Measurements from ENCODE around the gene ATP11B. TPM values are rescaled to one million over a fixed set of nuclear protein-coding genes. Genes with fewer than 3 reads are reported as not detected.

ATP11B gene
- total and polyA plus RNA-seq, 9 of the 15 experiments (the other 6 are each of a cell fraction or from before 2014, with no cell fraction given), result 11.9 to 68.7 (median 41.8) TPM

- TF ChIP-seq MEF2A (IDR thresholded peaks at IDR 0.05; ENCODE audit: control insufficient read depth, low read depth, low read length) (peak; percentile 79), STAT5B (CRISPR knock-in tag; IDR thresholded peaks at IDR 0.05) (no peak), KDM4B (IDR thresholded peaks at IDR 0.05; ENCODE audit: borderline replicate concordance in 2 of 2, low read depth in 1 of 2) (no peak), ZMIZ1 (IDR thresholded peaks at IDR 0.05; ENCODE audit: low read depth in 2 of 2, low read length in 2 of 2) (peak in 1 of 2 experiments; percentile 71; a peak in 2 of 4 replicates), HDAC1 (IDR thresholded peaks at IDR 0.05) (peak in 1 of 2 experiments; percentile 85; a peak in 3 of 4 replicates), SMAD3 (CRISPR knock-in tag; conservative IDR thresholded peaks at IDR 0.05) (no peak), PKNOX1 (IDR thresholded peaks at IDR 0.05) (peak; percentile 84), PTTG1 (tag; IDR thresholded peaks at IDR 0.05; ENCODE audit: low read depth) (no peak), CHCHD3 (CRISPR knock-in tag; IDR thresholded peaks at IDR 0.05) (no peak), EGR1 (conservative IDR thresholded peaks at IDR 0.05) (no peak), MECOM (CRISPR knock-in tag; IDR thresholded peaks at IDR 0.05) (0 out of 2 replicates have a peak, but pooled peaks have one; percentile 22), THRA (IDR thresholded peaks at IDR 0.05) (no peak), MYBL2 (IDR thresholded peaks at IDR 0.05; ENCODE audit: low read depth) (peak; percentile 65), MYBL2 (CRISPR knock-in tag; IDR thresholded peaks at IDR 0.05; ENCODE audit: borderline replicate concordance) (no peak), TAL1 (IDR thresholded peaks at IDR 0.05) (peak; percentile 89), ZEB2 (IDR thresholded peaks at IDR 0.05) (no peak), THAP7 (CRISPR knock-in tag; IDR thresholded peaks at IDR 0.05) (no peak), USF2 (CRISPR knock-in tag; IDR thresholded peaks at IDR 0.05) (no peak), NUFIP1 (IDR thresholded peaks at IDR 0.05; ENCODE audit: partially characterized antibody) (no peak), ZFP36 (IDR thresholded peaks at IDR 0.05; ENCODE audit: low read depth, low read length, partially characterized antibody) (peak; percentile 28), ZNF316 (IDR thresholded peaks at IDR 0.05) (peak; percentile 96), TARDBP (IDR thresholded peaks at IDR 0.05) (peak; percentile 49; the same call in 1 of the 2 replicates), GATAD2B (IDR thresholded peaks at IDR 0.05; ENCODE audit: borderline replicate concordance) (peak; percentile 88), CCAR2 (IDR thresholded peaks at IDR 0.05; ENCODE audit: low read depth, low read length) (no peak)
Measured at GRCh38 chr3:182920515-182921084, 127.3 kb downstream of the ATP11B start (continued).
